Vagina (tissue), 2 donors: Measurements from ENCODE around the gene SP1. TPM values are rescaled to one million over a fixed set of nuclear protein-coding genes. Genes with fewer than 3 reads are reported as not detected.
A peak's percentile ranks its signal among the peaks of the same experiment; 100 is the strongest.
"Not testable (repeated sequence)": the region's sequence is repeated elsewhere in the genome, so short reads cannot be mapped to it uniquely, and the experiment has no call there.

ENCODE experiments used
- DNase-seq, 2 donors: peaks; one replicate each; pipeline ENCODE4 v3.0.0-alpha.2; 2017; ENCODE audit errors: extremely low spot score in 2 of 2
- H3K27ac ChIP-seq: fragments of 200-600 bp; sonication (generic); one replicate; pipeline ENCODE4 v1.5.1; 2019
- H3K27me3 ChIP-seq: fragments of 200-600 bp; sonication (generic); one replicate; pipeline ENCODE4 v1.5.1; 2019
- H3K36me3 ChIP-seq, 2 donors: fragments of 200-600 bp; sonication (generic); one replicate each; pipeline ENCODE4 v1.5.1; 2017 to 2019
- H3K4me1 ChIP-seq: fragments of 200-600 bp; sonication (generic); one replicate; pipeline ENCODE4 v1.5.1; 2019
- H3K4me3 ChIP-seq, 2 donors: fragments of 200-600 bp; sonication (generic); 1 replicate in 1 of 2; 2 replicates in 1 of 2; pipeline ENCODE4 v1.5.1; 2016 to 2019
- H3K9me3 ChIP-seq: fragments of 200-600 bp; sonication (generic); one replicate; pipeline ENCODE4 v1.5.1; 2019
- POLR2A ChIP-seq, 2 donors: fragments of 450-650 bp; IDR thresholded peaks; one replicate each; pipeline ENCODE4 v1.6.1; 2017; ENCODE audit warnings: antibody characterized with exemption in 2 of 2, mild to moderate bottlenecking in 2 of 2, moderate library complexity in 2 of 2
- POLR2AphosphoS5 ChIP-seq, 2 donors: sonication (generic); formaldehyde crosslinking; IDR thresholded peaks; one replicate each; pipeline ENCODE4 v1.9.0; 2017; ENCODE audit warnings: antibody characterized with exemption in 2 of 2, mild to moderate bottlenecking in 2 of 2, low read depth in 1 of 2; ENCODE audit not compliant: insufficient read depth in 1 of 2
- intact Hi-C: fragments of 100-400 bp; cut with DNase I; formaldehyde crosslinking; loops from one replicate; pipeline ENCODE4 v1.15.1; 2023
- total RNA-seq: library from RNA; depleted of rRNA; stranded (reverse); fragments of >200 nt; gene quantifications from one replicate; pipeline ENCODE4 v1.2.3, GENCODE V29; 2016
- TF ChIP-seq, protein P1 (sequence below), 3 experiments: fragments of 450-650 bp in 2 of 3; fragments of 200-600 bp in 1 of 3; sonication (generic) in 1 of 3; IDR thresholded peaks; one replicate each; pipeline ENCODE4 v1.5.1; 2017 to 2019; ENCODE audit warnings: antibody characterized with exemption in 3 of 3, mild to moderate bottlenecking in 2 of 3, moderate library complexity in 2 of 3

The SP1 gene
- total RNA-seq: 76.1 TPM

DNA sequence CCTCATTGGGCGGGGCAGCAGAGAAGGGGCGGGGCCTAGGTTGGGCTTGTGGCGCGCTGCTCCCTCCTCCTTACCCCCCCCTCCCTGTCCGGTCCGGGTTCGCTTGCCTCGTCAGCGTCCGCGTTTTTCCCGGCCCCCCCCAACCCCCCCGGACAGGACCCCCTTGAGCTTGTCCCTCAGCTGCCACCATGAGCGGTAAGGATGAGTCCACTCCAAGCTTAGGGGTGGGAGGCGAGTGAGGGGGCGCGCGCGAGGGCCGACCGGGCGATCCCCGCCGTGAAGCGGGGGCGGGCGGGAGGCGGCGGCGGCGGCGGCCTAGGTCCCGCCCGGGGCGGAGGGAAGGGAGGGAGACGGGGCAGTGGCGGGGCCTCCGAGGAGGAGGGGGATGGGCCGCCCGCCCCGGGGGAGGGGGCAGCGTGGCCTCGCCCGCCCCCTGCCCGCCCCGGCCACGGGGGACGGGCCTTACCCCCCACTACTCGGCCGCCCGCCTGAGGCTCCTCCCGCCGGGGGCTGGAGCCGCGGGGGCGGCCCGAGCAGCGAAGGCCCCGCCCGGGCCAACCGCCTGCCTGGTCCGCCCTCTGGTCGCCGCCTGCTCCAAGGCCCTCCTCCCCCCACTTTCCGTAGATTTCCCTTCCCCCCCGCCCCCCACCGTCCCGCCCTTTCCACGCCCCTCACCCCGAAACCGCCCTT is at the start of gene SP1:
Gene SP1, plus strand, starts transcription at position 73 of the 690 bp plus-strand sequence. Its CDS starts 116 bp downstream, at position 189.
- peaks cover 0 to 34% of the 10 kb centered on the region in 2 donors for H3K36me3 ChIP-seq
- DNase-seq: peak in 1 of 2 donors; percentile 94
- peak within 1 kb of the TSS; percentile 100 for H3K27ac ChIP-seq
- H3K27me3 ChIP-seq: no peaks in the 10 kb centered on the region
- no peaks in the 10 kb centered on the region for H3K9me3 ChIP-seq
- peaks cover 44% of the 10 kb centered on the region for H3K4me1 ChIP-seq
- H3K4me3 ChIP-seq: peak within 1 kb of the TSS; percentile 64 to 93
- intact Hi-C loops: loop anchor here (10.0 kb wide), 1 partner anchor 75 kb away; the partner anchor contains the start of gene PCBP2
- TF ChIP-seq POLR2A (IDR thresholded peaks at IDR 0.05): peak in 1 of 2 donors; percentile 38
- TF ChIP-seq, protein P1, sequence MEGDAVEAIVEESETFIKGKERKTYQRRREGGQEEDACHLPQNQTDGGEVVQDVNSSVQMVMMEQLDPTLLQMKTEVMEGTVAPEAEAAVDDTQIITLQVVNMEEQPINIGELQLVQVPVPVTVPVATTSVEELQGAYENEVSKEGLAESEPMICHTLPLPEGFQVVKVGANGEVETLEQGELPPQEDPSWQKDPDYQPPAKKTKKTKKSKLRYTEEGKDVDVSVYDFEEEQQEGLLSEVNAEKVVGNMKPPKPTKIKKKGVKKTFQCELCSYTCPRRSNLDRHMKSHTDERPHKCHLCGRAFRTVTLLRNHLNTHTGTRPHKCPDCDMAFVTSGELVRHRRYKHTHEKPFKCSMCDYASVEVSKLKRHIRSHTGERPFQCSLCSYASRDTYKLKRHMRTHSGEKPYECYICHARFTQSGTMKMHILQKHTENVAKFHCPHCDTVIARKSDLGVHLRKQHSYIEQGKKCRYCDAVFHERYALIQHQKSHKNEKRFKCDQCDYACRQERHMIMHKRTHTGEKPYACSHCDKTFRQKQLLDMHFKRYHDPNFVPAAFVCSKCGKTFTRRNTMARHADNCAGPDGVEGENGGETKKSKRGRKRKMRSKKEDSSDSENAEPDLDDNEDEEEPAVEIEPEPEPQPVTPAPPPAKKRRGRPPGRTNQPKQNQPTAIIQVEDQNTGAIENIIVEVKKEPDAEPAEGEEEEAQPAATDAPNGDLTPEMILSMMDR (IDR thresholded peaks at IDR 0.05): no peak
- TF ChIP-seq POLR2AphosphoS5 (IDR thresholded peaks at IDR 0.05; ENCODE audit: insufficient read depth in 1 of 2, low read depth in 1 of 2): no peak

DNA sequence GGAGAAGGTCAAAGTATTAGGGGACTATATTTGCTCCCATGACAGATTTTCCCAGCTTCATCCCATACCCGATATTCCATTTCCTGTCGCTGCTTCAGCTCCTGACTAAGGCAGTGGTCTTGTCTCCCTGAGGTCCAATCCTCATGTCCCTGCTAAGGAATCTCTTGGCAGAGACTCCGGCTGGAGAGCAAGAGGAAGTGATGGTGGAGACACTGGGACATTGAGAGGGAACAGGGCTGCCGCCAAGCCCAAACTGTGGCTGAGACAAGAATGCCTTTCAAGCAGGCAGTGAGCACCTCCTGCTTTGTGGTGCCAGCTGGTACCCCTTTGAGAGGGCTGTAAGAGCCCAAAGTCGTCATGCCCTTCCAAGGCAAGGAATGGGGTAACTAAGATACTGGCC is 49.3 kb upstream of the SP1 start:
- Histone ChIP-seq H3K4me1 (peaks cover 6% of the 10 kb centered on the region), H3K4me3 (no peak overlapping the region), H3K27ac (no peak overlapping the region), H3K9me3 (no peaks in the 10 kb centered on the region), H3K36me3 (no peaks in the 10 kb centered on the region), H3K27me3 (no peaks in the 10 kb centered on the region)
- TF ChIP-seq, protein P1 (IDR thresholded peaks at IDR 0.05): no peak
- no peak for TF ChIP-seq POLR2AphosphoS5 (IDR thresholded peaks at IDR 0.05; ENCODE audit: insufficient read depth in 1 of 2, low read depth in 1 of 2)
- TF ChIP-seq POLR2A (IDR thresholded peaks at IDR 0.05): no peak
- DNase-seq: no peak
- intact Hi-C loops: no loop called here

DNA sequence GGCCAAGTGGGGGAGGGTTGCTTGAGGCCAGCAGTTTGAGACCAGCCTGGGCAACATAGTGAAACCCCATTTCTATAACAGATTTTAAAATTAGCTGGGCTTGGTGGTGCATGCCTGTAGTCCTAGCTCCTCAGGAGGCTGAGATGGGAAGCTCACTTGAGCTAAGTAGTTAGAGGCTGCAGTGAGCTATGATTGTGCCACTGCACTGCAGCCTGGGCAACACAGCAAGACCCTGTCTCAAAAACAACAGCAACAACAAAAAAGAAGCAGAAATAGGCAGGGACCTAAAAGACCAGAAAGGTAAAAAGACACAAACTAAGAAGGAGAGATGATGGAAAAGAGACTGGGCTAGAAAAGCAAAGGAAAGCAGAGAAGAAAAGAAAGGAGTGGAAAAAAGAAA is 47.6 kb upstream of the SP1 start:
- intact Hi-C loops, H3K36me3 ChIP-seq, H3K4me3 ChIP-seq, H3K27me3 ChIP-seq, H3K9me3 ChIP-seq, DNase-seq, H3K27ac ChIP-seq, H3K4me1 ChIP-seq: not testable (repeated sequence)

DNA sequence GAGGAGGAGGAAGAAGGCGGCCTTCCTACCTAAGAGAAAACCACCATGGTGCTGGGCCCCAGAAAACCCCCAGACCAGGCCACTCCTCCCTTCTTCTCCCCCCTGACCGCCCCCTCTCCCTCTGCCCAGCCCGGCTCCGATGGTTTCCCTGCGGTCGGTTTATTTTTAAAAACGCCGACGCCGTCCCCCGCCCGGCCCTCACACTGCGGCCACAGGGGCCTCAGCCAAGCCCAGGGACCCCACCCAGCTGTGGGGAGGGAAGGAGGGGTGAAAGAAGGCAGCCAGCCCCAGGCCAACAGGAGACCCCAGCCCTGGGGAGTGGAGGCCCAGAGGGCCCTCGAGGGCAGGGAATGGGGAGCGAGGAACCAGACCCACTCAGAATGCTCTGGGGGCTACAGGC is 47.2 kb upstream of the SP1 start:
- no peaks in the 10 kb centered on the region for H3K27me3 ChIP-seq
- H3K9me3 ChIP-seq: no peaks in the 10 kb centered on the region
- intact Hi-C loops: no loop called here
- DNase-seq: no peak
- H3K27ac ChIP-seq: no peak overlapping the region
- H3K4me1 ChIP-seq: no peaks in the 10 kb centered on the region
- TF ChIP-seq, protein P1 (IDR thresholded peaks at IDR 0.05): no peak
- TF ChIP-seq POLR2AphosphoS5 (IDR thresholded peaks at IDR 0.05; ENCODE audit: insufficient read depth in 1 of 2, low read depth in 1 of 2): no peak
- no peak for TF ChIP-seq POLR2A (IDR thresholded peaks at IDR 0.05)
- H3K36me3 ChIP-seq: no peaks in the 10 kb centered on the region
- no peak overlapping the region for H3K4me3 ChIP-seq

DNA sequence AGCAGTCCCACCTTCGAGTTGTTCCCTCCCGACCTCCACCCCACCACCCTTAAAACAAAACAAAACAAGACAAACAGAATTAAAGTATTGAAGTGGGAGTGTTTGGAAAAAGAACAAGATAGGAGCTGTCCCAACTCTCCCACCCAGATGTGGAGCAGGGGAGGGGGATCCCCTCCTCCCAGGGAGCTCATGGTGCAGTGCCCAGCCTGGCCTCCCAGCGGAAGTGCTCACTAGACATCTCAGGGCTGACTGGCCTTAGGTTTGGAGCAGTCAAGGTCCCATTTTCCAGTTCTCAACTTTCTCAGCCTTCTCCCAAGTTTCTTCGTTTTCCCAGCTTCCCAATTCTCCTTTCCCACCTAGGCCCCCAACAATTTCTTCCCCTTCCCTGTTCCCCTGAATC is 46.7 kb upstream of the SP1 start:
- peaks cover 2% of the 10 kb centered on the region for H3K27me3 ChIP-seq
- intact Hi-C loops: no loop called here
- no peak for DNase-seq
- H3K9me3 ChIP-seq: no peaks in the 10 kb centered on the region
- H3K4me3 ChIP-seq: no peak overlapping the region
- no peaks in the 10 kb centered on the region for H3K36me3 ChIP-seq
- no peaks in the 10 kb centered on the region for H3K4me1 ChIP-seq
- no peak overlapping the region for H3K27ac ChIP-seq
- TF ChIP-seq, protein P1 (IDR thresholded peaks at IDR 0.05): no peak
- no peak for TF ChIP-seq POLR2AphosphoS5 (IDR thresholded peaks at IDR 0.05; ENCODE audit: insufficient read depth in 1 of 2, low read depth in 1 of 2)
- TF ChIP-seq POLR2A (IDR thresholded peaks at IDR 0.05): no peak
